NCI-H446 treated with DMSO at 0.1 percent for 48 hours (cell line): ENCODE results near the gene PLCE1.
A peak's percentile ranks its signal among the peaks of the same experiment; 100 is the strongest.

ENCODE experiments used
- DNase-seq: peaks from one replicate; lab custom pipeline; 2025; lab: John Stamatoyannopoulos, UW

Gene PLCE1

GRCh38 chr10:93994438-93994801 lies 689 bp downstream of the PLCE1 start:
- no peak for DNase-seq

DNA sequence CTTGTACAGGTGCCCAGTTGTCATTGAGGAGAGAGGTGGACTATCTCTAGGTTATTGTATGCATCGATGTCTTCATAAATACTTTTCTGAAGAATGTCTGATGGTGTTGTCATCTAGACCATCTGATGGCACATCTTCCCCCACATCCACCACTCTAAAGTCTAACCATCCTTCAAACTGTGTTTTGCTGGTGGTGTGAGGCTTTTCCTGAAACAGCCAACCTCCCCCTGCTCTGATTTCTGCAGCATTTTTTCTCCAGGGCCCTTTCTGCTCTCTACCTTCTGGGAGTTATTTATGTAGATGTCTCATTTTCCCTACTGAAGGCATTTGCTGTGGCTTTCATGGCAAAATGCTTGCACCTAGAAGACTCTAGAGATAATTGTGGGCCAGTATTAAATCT lies 1.5 kb downstream of the PLCE1 start:
- no peak for DNase-seq

GRCh38 chr10:93995598-93996271 lies 2.0 kb downstream of the PLCE1 start:
- DNase-seq, result no peak

GRCh38 chr10:93996551-93996950 lies 2.8 kb downstream of the PLCE1 start:
- DNase-seq, result no peak

- DNase-seq, result no peak
Observed at GRCh38 chr10:93997546-93997945, 3.8 kb downstream of the PLCE1 start.

- DNase-seq, result no peak
Observed at GRCh38 chr10:93999401-93999851, 5.7 kb downstream of the PLCE1 start.

DNA sequence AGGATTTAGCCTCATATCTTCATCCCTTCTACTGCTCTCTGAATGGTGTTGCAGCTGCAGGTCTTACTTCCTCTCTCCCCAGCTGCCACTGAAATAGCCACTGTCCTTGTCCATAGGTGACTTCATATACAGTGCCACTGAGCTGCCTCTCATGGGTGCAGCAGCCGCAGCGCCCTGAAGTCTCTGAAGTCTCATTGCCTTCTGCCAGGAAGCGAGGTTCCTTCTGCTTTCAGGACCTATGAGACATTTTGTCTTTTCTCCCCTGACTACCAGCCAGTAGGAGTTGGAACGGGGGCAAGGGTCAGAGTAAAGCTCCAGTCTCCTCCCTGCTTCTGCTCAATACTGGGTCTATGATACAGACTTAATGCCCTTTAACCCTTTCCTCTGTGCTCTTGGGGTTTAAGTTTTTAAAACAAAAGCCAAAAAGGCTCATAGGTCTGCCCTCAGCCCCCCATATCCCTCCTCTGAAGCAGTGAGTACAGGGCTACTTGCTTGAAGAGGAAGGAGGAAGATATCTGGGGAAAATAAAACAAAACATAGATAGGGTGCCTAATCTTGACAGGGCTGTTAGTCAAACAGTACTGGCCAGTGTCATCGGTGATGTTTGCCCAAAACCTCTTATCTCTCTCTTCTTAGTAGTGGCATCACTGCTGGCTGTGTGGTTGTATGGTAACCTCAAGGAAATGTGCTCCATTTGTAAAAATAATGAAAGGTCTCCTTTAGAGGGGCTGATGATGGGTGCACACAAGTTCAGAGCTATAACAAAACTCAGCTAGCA lies 7.1 kb downstream of the PLCE1 start:
- DNase-seq, result no peak

DNA sequence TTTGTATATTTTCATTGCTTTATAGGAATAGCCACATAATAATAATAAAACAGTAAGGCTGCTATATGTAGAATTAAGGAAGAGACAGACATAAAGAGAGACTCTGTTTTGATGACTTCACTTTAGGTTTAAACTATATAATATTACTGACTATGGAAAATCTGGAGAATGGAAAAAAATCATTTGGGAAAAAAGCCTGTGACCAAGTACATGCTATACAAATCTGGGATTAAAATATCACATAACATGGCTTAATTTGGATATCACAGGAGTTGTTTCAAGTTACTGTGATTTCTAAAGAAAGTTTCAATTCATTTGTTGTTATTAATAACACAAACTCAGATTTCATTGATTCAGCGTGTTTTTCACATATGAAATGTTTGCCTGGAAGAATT lies 7.7 kb downstream of the PLCE1 start:
- no peak for DNase-seq

- DNase-seq, result peak; percentile 13
Observed at GRCh38 chr10:94002156-94002555, 8.4 kb downstream of the PLCE1 start.

- no peak for DNase-seq
Observed at GRCh38 chr10:94003488-94003887, 9.8 kb downstream of the PLCE1 start.

DNA sequence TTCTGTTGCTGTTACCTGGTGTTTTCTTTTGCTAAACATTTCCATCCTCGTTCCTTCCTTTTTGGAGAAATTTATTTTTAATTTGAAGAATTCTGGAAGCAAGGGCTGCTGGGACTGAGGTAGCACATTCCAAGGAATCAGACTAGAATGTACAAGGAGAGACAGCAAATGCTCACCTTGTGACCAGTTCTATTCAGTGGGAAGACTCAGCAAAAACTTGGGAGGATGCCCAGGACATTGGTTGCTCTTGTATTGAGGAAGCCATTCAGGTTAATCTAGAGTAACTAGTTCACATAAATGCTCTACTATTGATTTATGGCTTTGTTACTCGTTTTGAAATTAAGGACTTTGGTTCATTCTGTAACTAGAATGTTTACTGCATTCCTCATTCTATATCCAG lies 11.3 kb downstream of the PLCE1 start:
- no peak for DNase-seq

GRCh38 chr10:94006591-94007550 lies 13.1 kb downstream of the PLCE1 start:
- no peak for DNase-seq

DNA sequence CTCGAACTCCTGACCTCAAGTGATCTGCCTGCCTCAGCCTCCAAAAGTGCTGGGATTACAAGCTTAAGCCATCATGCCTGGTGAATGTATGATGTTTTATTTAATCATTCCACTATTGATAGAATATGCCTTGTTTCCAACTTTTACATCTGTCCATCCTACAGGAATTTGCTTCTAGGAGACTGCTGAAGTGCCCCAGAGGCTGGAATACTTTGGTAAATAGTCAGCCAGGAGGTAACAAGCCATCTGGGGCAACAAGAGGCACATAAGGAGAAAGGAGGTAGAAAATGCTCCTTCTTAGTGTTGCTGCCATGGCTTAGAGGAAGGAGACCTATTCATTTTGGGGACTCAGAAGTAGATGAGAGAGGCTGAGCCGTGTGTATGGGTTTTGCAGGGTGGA lies 14.8 kb downstream of the PLCE1 start:
- no peak for DNase-seq

- DNase-seq, result no peak
Observed at GRCh38 chr10:94010116-94010515, 16.4 kb downstream of the PLCE1 start.

- no peak for DNase-seq
Observed at GRCh38 chr10:94010886-94011285, 17.2 kb downstream of the PLCE1 start.

DNA sequence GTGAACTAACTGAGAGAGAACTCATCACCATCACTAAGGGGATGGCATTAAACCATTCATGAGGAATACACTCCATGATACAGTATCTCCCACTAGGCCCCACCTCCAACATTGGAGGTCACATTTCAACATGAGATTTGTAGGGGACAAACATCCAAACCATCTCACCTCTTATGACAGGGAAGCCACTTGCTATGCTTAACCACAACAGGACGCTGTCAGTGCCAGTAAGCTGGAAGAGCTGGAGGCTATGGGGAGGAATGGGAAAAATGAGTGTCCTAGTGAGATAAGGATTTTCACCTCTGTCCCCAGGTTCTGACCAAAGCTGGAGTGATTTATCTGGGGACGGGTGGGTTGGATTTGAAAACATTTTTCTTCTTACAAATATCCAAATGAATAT lies 17.6 kb downstream of the PLCE1 start:
- DNase-seq, result no peak

DNA sequence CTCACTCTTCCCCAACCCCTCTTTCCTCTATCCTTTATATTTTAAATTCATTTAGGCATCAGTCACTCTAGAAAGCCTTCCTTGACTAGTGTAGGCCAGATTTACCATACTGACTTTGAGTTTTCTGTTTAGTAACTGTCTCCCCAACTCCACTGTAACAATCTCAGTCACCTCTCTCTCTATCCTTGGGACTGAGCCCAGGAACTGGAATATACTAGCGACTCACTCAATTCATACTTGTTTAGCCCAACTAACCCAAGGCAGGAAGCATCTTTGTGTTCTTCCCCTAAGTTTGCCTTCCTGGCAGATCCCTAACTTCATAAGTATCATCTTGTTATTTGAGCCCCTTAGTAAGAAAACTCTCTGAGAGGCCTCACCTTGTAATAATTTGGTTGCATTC lies 19.1 kb downstream of the PLCE1 start:
- no peak for DNase-seq

GRCh38 chr10:94013331-94013760 lies 19.6 kb downstream of the PLCE1 start:
- DNase-seq, result no peak

GRCh38 chr10:94014304-94014703 lies 20.6 kb downstream of the PLCE1 start:
- DNase-seq, result no peak

DNA sequence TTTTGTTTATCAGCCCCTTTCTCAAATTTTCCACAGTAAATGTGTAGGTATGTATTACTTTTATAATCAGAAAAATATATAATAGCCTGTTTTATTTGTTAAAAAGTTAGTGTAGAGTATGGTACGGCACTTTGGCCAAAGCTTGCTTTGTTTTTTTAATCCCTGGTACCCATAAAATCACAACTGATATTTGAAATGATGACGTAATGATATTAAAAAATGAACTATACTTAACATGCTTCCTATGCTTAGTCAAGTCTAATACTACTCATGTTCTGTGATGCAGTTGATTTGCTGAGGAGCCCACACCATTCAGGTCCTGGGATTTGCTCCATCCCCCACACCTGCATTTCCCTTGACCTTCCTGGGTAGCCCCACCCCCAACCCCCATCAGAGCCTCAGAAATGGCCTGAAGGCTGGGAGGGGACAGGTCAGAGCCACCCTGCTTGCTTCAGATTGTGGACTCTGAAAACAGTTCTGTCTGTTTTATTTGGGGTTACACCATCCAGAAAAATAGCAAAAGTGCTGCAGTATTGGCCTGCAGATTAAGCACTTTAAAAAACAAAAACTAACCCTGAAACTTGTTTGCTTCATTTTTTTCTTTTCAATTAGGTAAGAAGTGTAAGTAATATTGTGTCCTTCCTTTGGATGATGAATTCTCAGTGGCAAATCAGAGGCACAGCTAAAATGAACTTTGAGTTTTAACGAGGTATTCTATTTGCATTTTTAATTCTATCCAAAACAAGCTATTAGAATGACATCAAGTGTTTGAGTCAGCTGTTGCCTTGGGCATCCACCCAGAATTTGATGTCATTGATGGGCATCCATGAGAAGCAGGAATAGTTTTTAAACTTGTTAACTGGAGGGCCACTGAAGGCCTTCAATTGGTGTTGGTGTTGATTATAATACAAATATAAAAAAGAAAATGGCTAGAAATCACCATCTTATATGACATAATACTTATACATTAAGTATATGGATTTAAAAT lies 23.3 kb downstream of the PLCE1 start:
- peak; percentile 18 for DNase-seq

DNA sequence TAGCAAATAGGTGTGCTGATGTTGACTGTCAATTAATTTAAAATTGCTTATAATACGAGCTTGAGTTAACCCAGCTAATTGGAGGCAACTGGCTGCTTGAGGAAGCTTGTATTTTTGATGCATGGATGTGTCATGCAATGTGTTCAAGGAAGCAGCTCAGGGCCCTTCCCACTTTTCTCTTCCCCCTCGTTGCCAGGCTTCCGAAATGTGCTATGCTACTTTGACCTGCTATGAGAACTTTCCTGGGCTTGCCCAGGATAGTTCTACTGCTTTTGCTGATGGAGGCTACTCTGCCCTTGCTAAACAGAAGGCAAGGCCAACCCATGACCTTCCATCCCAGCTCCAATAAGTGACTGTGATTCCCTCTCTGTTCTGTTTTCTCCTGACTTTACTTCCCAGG lies 24.4 kb downstream of the PLCE1 start:
- DNase-seq, result no peak
